Activated CD8-positive, alpha-beta memory T cell treated with anti-CD3 and anti-CD28 coated beads, Interleukin-2, amount 50 U/mL, for 48 hours (primary cell): Measurements from ENCODE around the gene MIPOL1.
"Not testable (repeated sequence)": the region's sequence is repeated elsewhere in the genome, so short reads cannot be mapped to it uniquely, and the experiment has no call there.

Experiments
- DNase-seq: peaks from one replicate; pipeline ENCODE4 v3.0.0-alpha.2; 2020

MIPOL1 gene

GRCh38 chr14:37197421-37198272 is at the start of gene MIPOL1:
TSS of gene MIPOL1 (plus strand) at chr14:37197937. CDS start at chr14:37247889, 49,952 bp downstream.
- DNase-seq, result peak; percentile 50

- no peak for DNase-seq
These were observed 47.3 kb upstream of the MIPOL1 start for GRCh38 chr14:37150414-37150813.

- DNase-seq, result no peak
These were observed 44.7 kb upstream of the MIPOL1 start for GRCh38 chr14:37153005-37153404.

- DNase-seq, result no peak
These were observed 44.3 kb upstream of the MIPOL1 start for GRCh38 chr14:37153483-37153882.

GRCh38 chr14:37157987-37158386 is 39.8 kb upstream of the MIPOL1 start:
- DNase-seq, result no peak

- DNase-seq, result not testable (repeated sequence)
These were observed 35.4 kb upstream of the MIPOL1 start for GRCh38 chr14:37162307-37162706.

- no peak for DNase-seq
These were observed 31.9 kb upstream of the MIPOL1 start for GRCh38 chr14:37165794-37166193.

- no peak for DNase-seq
These were observed 30.3 kb upstream of the MIPOL1 start for GRCh38 chr14:37167151-37168047.

- DNase-seq, result no peak
These were observed 29.0 kb upstream of the MIPOL1 start for GRCh38 chr14:37168721-37169120.

- DNase-seq, result no peak
These were observed 27.5 kb upstream of the MIPOL1 start for GRCh38 chr14:37170237-37170636.

- DNase-seq, result no peak
These were observed 26.7 kb upstream of the MIPOL1 start for GRCh38 chr14:37170993-37171392.

- DNase-seq, result no peak
These were observed 26.1 kb upstream of the MIPOL1 start for GRCh38 chr14:37171678-37172023.

GRCh38 chr14:37172024-37172869 is 25.5 kb upstream of the MIPOL1 start, which contains the start of gene SLC25A21:
TSS of gene SLC25A21 (minus strand) at chr14:37172606.
- peak; percentile 49 for DNase-seq

GRCh38 chr14:37172936-37173614 is 24.7 kb upstream of the MIPOL1 start:
- DNase-seq, result no peak

- no peak for DNase-seq
These were observed 17.7 kb upstream of the MIPOL1 start for GRCh38 chr14:37179896-37180502.

GRCh38 chr14:37180886-37181285 is 16.9 kb upstream of the MIPOL1 start:
- DNase-seq, result not testable (repeated sequence)

- DNase-seq, result no peak
These were observed 16.3 kb upstream of the MIPOL1 start for GRCh38 chr14:37181441-37181840.

GRCh38 chr14:37184520-37184919 is 13.2 kb upstream of the MIPOL1 start:
- not testable (repeated sequence) for DNase-seq

GRCh38 chr14:37185670-37186069 is 12.1 kb upstream of the MIPOL1 start:
- DNase-seq, result no peak

GRCh38 chr14:37186865-37187264 is 10.9 kb upstream of the MIPOL1 start:
- DNase-seq, result no peak

GRCh38 chr14:37187294-37187693 is 10.4 kb upstream of the MIPOL1 start:
- no peak for DNase-seq
